ENCODE measurements around the gene NR1H2. TPM values are rescaled to one million over a fixed set of nuclear protein-coding genes. Genes with fewer than 3 reads are reported as not detected.

The NR1H2 gene
- total RNA-seq, 1 donor, result 113 TPM

GRCh38 chr19:50393589-50393988 is 17.3 kb downstream of the NR1H2 start:
- Histone ChIP-seq H3K27ac (ENCODE audit: low read depth, low read length) (no peak overlapping the region), H3K36me3 (ENCODE audit: insufficient read depth, low read length) (no peaks in the 10 kb centered on the region), H3K27me3 (ENCODE audit: insufficient read depth, low read length) (no peaks in the 10 kb centered on the region), H2AFZ (ENCODE audit: low read length) (no peak overlapping the region), H3K4me1 (ENCODE audit: insufficient read depth, low read length) (no peaks in the 10 kb centered on the region), H4K20me1 (ENCODE audit: insufficient read depth, low read length) (no peaks in the 10 kb centered on the region), H3K79me2 (ENCODE audit: insufficient read depth, low read length) (peaks cover 3% of the 10 kb centered on the region), H3K4me3 (ENCODE audit: insufficient read depth, low read length) (no peak overlapping the region), H3K9me3 (ENCODE audit: low read depth, low read length) (no peaks in the 10 kb centered on the region), H3K4me2 (ENCODE audit: insufficient read depth, low read length) (no peak overlapping the region)
- peak; percentile 21 for DNase-seq (ENCODE audit: insufficient read length, low spot score, missing footprints)
- TF ChIP-seq CTCF (IDR thresholded peaks at IDR 0.05; ENCODE audit: extremely low read depth, low read depth, low read length), result no peak

GRCh38 chr19:50394017-50394416 is 17.8 kb downstream of the NR1H2 start:
- no peak overlapping the region for H3K27ac ChIP-seq (ENCODE audit: low read depth, low read length)
- no peaks in the 10 kb centered on the region for H3K9me3 ChIP-seq (ENCODE audit: low read depth, low read length)
- peak; percentile 8 for DNase-seq (ENCODE audit: insufficient read length, low spot score, missing footprints)
- H3K36me3 ChIP-seq (ENCODE audit: insufficient read depth, low read length), result no peaks in the 10 kb centered on the region
- peaks cover 3% of the 10 kb centered on the region for H3K79me2 ChIP-seq (ENCODE audit: insufficient read depth, low read length)
- H3K4me1 ChIP-seq (ENCODE audit: insufficient read depth, low read length), result no peaks in the 10 kb centered on the region
- TF ChIP-seq CTCF (IDR thresholded peaks at IDR 0.05; ENCODE audit: extremely low read depth, low read depth, low read length), result no peak
- no peak overlapping the region for H2AFZ ChIP-seq (ENCODE audit: low read length)
- no peaks in the 10 kb centered on the region for H3K27me3 ChIP-seq (ENCODE audit: insufficient read depth, low read length)
- H4K20me1 ChIP-seq (ENCODE audit: insufficient read depth, low read length), result no peaks in the 10 kb centered on the region
- H3K4me3 ChIP-seq (ENCODE audit: insufficient read depth, low read length), result no peak overlapping the region
- no peak overlapping the region for H3K4me2 ChIP-seq (ENCODE audit: insufficient read depth, low read length)

GRCh38 chr19:50398675-50399367 is 22.6 kb downstream of the NR1H2 start:
- H3K4me3 ChIP-seq (ENCODE audit: insufficient read depth, low read length), result no peak overlapping the region
- peak; percentile 72 for DNase-seq (ENCODE audit: insufficient read length, low spot score, missing footprints)
- H3K4me2 ChIP-seq (ENCODE audit: insufficient read depth, low read length), result no peak overlapping the region

More at GRCh38 chr19:50398675-50399367, 22.6 kb downstream of the NR1H2 start:
- Histone ChIP-seq H3K4me1 (ENCODE audit: insufficient read depth, low read length) (no peaks in the 10 kb centered on the region), H3K36me3 (ENCODE audit: insufficient read depth, low read length) (no peaks in the 10 kb centered on the region), H3K79me2 (ENCODE audit: insufficient read depth, low read length) (no peaks in the 10 kb centered on the region), H3K27ac (ENCODE audit: low read depth, low read length) (no peak overlapping the region), H2AFZ (ENCODE audit: low read length) (no peak overlapping the region), H3K9me3 (ENCODE audit: low read depth, low read length) (no peaks in the 10 kb centered on the region), H3K27me3 (ENCODE audit: insufficient read depth, low read length) (no peaks in the 10 kb centered on the region), H4K20me1 (ENCODE audit: insufficient read depth, low read length) (no peaks in the 10 kb centered on the region)
- TF ChIP-seq CTCF (IDR thresholded peaks at IDR 0.05; ENCODE audit: extremely low read depth, low read depth, low read length), result no peak
